ENCODE results near the gene PAK5.

Gene PAK5

GRCh38 chr20:9800421-9800820, 38.5 kb downstream of the PAK5 start:
- DNase-seq (ENCODE audit: low spot score) = no peak
- no peak for TF ChIP-seq CTCF (IDR thresholded peaks at IDR 0.05; ENCODE audit: extremely low read depth, missing control alignments)

- no peak for DNase-seq (ENCODE audit: low spot score)
- no peak for TF ChIP-seq CTCF (IDR thresholded peaks at IDR 0.05; ENCODE audit: extremely low read depth, missing control alignments)
Observed at GRCh38 chr20:9794831-9795230, 44.0 kb downstream of the PAK5 start.

- no peak for DNase-seq (ENCODE audit: low spot score)
- TF ChIP-seq CTCF (IDR thresholded peaks at IDR 0.05; ENCODE audit: extremely low read depth, missing control alignments) = no peak
Observed at GRCh38 chr20:9792674-9793073, 46.2 kb downstream of the PAK5 start.

- no peak for DNase-seq (ENCODE audit: low spot score)
- no peak for TF ChIP-seq CTCF (IDR thresholded peaks at IDR 0.05; ENCODE audit: extremely low read depth, missing control alignments)
Observed at GRCh38 chr20:9789131-9789530, 49.7 kb downstream of the PAK5 start.

- DNase-seq (ENCODE audit: low spot score) = no peak
- TF ChIP-seq CTCF (IDR thresholded peaks at IDR 0.05; ENCODE audit: extremely low read depth, missing control alignments) = no peak
Observed at GRCh38 chr20:9775176-9775575, 63.7 kb downstream of the PAK5 start.

- no peak for DNase-seq (ENCODE audit: low spot score)
- no peak for TF ChIP-seq CTCF (IDR thresholded peaks at IDR 0.05; ENCODE audit: extremely low read depth, missing control alignments)
Observed at GRCh38 chr20:9769954-9770353, 68.9 kb downstream of the PAK5 start.

- TF ChIP-seq CTCF (IDR thresholded peaks at IDR 0.05; ENCODE audit: extremely low read depth, missing control alignments) = no peak
- DNase-seq (ENCODE audit: low spot score) = no peak
Observed at GRCh38 chr20:9761476-9761875, 77.4 kb downstream of the PAK5 start.
